Activated CD4-positive, alpha-beta T cell treated with anti-CD3 and anti-CD28 coated beads, Interleukin-2, amount 50 U/mL, for 48 hours (primary cell): ENCODE results near the gene CENPX.
"Not testable (repeated sequence)": the region's sequence is repeated elsewhere in the genome, so short reads cannot be mapped to it uniquely, and the experiment has no call there.

ENCODE experiments used
- DNase-seq, 2 experiments: peaks; one replicate each; pipeline ENCODE4 v3.0.0-alpha.2; 2020

CENPX gene

DNA sequence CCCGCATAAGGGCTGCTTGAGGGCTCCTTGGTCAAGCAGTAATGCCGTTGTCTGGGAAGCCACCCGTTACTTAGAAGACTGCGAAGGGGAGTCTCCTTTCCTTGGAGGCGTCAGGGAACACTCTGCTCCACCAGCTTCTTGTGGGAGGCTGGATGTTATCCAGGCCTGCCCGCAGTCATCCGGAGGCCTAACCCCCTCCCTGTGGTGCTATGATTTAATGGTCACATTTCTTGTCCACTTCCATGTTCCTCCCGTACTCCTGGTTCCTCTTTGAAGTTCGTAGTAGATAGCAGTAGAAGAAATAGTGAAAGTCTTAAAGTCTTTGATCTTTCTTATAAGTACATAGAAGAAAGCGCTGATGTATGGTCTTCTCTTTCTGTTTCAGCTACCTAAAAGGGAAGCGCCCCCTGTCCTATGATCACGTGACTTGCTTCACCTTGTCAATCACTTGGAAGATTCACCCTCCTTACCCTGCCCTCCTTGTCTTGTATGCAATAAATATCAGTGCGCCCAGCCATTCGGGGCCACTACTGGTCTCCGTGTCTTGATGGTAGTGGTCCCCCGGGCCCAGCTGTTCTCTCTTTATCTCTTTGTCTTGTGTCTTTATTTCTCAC lies 16.2 kb upstream of the CENPX start:
- DNase-seq = not testable (repeated sequence)

DNA sequence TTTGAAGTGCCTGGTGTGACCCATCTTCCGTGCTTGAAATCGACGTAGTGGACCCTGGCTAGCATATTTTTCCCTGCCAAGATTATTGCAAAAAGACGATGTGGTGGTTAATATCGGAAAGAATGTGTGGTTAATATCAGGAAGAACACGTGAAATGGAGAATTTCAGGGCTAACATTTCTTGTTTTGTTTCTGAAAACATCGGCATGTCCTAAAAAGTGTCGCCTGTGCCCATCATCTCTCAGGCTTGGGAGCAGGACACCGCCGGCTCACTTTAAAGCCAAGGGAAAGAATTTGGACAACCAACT lies 15.2 kb upstream of the CENPX start:
- no peak for DNase-seq

DNA sequence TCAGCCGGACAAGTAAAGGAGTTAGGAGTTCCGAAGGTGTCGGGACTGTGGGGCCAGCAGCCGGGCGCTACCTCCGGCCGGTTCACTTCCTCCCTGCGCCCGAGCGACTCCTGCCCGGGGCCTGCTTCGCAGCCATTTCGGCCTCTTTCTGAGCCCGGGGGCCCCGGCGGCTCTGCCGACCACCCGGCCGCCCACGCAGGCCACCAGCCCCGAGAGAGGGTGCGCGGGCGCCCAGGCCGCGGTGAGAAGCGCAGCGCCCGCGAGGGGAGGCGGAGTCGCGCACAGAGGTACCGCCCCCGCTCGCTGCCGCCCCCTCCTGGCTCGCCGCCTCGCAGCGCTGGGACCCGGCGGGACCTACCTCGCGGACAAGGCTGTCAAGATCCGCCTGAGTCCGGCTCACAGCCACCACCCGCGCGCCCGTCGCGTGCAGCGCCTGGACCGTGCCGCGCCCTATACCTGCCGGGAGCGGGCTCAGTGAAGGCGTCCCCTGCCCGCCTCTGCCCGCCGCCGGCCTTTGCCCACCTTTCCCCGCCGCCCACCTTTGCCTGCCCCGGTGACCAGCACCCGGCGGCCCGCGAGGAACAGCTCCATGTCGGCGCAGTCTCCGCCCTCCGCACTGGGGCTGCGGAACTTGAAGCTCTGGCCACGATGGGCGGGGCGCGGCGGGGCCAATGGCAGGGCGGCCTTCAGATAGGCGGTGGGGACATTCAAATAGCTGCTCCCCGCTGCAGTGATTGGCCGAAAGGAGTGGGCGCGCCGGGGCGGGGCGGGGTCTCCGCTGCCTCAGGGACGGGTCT lies 14.6 kb upstream of the CENPX start, which contains the start of gene DCXR:
Gene DCXR (minus strand): TSS at position 606 of the 797 bp plus-strand sequence. CDS start 15 bp downstream, at position 591.
- DNase-seq = peak; percentile 97 to 98

DNA sequence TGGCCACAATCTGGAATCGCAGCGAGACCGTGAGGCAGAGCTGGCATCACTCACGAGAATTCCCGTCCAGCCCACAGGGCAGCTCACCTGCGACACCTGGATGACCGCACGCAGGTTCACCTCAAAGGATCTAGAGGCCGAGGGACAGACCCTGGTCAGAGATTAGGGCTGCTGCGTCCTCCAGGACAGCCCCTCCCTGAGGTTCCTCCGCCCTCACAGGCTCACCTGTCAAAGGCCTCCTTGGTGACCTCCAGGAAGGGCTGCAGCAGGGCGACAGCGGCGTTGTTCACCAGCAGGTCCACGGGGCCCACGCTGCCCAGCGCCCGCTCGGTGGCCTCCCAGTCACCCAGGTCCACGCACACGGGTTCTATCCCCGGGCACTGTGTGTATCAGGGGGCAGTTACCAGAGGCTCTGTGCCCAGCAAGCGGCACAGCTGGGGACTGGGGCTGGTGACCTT lies 14.0 kb upstream of the CENPX start:
- DNase-seq = no peak

DNA sequence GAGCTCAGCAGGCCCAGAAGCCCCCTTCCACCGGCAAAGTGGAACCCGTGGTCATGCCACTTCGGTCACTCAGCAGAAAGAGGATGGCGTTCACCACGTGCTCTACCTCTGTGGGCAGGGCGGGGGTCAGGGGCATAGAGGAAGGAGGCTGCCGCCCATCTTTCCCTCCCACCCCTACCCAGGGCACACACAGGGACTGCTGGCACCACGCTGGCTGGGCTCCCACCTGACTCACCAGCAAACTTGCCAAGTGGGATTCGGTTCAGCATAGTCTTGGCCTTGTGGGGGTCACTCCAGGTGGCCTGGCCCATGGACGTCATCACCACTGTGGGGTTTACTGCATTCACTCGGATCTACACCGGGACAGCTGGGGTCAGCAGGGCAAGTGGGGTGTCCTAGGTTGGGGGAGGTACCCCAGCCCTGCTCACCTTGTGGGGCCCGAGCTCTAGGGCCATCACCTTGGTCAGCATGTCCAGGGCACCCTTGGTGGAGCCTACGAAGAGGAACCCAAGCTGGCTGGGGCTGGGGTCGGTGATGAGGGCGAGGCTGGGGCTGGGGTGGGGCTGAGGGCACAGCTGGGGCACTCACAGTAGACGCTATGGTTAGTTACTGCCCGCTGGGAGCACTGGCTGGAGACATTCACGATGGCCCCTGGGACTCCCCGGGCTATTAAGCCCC lies 13.4 kb upstream of the CENPX start:
- no peak for DNase-seq

DNA sequence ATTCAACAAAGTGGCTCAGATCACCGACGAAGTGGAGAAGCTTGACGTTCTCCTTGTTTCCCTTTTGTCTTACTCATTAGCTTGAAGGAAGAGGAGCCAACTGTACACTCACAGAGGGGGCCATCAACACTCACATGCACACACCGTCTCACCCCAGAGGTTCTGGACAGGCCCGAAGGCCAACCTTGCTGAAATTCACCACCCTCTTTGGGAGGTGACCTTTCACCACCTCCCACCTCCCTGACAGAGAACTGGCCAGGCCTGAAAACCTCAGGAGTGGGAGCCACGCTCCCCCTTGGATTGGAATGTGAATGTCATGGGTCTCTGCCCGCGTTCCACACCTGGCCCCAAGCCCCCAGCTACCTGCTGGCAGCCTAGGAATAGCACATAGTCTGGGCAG lies 12.8 kb upstream of the CENPX start:
- no peak for DNase-seq

DNA sequence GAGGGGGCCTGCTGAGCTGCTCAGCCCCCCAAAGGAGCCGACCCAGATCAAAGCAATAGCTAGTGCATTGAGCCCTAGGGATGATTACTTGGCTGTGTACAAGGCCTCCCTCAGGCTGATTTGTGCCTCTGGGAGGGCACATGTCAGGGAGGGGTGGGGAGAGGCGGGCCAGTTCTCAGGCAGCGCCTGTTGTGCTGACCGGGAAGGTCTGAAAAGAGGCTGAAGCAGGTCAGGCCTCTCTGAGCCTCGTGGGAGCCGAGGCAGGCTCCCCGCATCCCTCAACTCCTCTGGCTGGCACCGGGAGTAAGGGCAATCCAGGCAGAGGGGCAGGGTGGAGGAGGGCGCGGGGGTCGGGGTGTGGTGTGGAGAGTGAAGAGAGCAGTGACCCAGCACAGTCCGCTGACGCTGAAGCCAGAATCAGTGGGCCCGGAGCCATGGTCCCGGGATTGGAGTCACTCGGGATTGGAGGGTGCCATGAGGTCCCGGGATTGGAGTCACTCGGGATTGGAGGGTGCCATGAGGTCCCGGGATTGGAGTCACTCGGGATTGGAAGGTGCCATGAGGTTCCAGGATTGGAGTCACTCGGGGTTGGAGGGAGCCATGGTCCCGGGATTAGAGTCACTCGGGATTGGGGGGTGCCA lies 11.8 kb upstream of the CENPX start:
- DNase-seq = no peak

DNA sequence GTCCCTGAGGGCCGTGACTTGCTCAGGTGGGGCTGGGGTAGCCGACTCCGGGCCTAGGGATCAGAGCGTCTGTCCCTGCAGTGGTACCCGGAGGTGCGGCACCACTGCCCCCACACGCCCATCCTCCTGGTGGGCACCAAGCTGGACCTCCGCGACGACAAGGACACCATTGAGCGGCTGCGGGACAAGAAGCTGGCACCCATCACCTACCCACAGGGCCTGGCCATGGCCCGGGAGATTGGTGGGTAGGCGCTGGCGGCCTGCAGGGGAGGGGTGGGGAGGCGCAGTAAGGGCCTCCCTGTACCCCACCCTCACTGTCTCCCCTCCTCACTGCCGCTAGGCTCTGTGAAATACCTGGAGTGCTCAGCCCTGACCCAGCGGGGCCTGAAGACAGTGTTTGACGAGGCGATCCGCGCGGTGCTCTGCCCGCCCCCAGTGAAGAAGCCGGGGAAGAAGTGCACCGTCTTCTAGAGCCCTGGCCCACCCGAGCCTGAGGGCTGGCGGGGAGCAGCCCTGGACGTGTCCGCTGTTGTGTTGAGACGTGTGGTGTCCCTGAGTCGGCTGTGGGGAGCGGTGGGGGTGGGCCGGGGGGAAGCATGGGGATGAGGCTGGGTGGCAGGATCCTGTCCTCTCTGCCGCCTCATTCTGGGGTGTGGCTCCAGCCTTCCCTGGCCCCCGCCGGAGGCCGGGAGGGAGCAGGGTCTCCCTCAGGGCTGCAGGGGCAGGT lies 10.8 kb upstream of the CENPX start:
- DNase-seq = no peak

DNA sequence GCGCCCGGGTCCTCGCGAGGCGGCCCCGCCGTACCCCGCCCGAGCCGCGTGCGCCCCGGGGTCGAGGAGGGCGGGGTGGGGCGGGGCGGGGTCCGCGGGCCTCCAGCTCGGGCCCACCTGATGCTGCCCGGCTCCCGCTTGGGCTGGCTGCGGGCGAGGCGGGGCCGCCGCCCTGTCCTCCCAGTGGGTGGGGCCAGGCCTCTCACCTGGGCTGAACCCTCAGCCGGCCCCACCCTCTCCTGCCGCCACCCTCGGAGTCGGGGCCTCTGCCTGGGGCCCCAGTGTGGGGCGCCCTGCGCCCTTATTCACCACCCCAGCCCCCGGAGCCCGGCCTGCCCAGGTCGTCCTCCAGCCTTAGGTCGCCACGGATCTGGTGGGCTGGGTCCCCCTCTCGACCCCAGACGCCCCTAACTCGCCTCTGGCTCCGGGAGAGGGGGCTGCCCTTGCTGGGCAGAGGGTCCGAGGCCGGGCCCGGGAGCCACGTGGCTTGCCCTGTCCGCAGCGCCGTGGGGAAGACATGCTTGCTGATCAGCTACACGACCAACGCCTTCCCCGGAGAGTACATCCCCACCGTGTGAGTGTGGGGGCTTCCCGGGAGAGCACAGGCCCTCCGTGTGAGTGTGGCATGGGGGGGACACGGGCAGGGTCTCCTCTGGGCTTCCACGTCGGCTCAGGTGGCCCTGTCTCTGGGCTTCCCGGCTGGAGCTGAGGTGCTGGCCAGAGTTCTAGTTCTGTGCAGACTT lies 9.4 kb upstream of the CENPX start:
- peak; percentile 58 to 64 for DNase-seq

DNA sequence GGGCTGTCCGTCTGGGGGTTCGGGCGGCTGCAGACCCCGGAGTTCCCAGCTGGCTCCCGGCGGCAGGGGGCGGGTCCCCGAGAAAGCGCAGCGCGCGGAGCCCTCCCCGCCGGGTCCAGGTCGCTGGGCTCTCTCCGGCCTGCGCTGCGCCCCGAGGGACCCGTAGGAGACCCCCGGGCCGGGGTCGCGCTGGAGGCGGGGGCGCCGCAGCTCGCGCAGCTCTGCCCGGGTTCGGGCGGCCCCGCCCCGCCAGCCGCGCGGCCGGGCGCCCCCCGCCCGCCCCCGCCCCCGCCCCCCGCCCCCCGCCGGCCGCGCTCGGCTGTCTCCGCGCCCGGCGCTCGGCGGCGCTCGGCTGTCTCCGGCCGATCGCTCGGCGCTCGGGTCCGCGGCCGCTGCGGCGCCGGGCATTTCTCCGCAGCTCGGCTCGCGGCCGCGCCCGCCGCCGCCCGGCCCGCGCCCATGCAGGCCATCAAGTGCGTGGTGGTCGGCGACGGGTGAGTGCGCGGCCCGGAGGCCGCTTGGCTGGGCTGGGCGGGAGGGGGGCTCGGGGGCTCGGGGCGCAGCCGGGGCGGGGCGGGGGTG lies 8.7 kb upstream of the CENPX start, which contains the start of gene RAC3:
Gene RAC3 (plus strand): TSS at position 376 of the 582 bp plus-strand sequence. CDS start 84 bp downstream, at position 460.
- no peak for DNase-seq

DNA sequence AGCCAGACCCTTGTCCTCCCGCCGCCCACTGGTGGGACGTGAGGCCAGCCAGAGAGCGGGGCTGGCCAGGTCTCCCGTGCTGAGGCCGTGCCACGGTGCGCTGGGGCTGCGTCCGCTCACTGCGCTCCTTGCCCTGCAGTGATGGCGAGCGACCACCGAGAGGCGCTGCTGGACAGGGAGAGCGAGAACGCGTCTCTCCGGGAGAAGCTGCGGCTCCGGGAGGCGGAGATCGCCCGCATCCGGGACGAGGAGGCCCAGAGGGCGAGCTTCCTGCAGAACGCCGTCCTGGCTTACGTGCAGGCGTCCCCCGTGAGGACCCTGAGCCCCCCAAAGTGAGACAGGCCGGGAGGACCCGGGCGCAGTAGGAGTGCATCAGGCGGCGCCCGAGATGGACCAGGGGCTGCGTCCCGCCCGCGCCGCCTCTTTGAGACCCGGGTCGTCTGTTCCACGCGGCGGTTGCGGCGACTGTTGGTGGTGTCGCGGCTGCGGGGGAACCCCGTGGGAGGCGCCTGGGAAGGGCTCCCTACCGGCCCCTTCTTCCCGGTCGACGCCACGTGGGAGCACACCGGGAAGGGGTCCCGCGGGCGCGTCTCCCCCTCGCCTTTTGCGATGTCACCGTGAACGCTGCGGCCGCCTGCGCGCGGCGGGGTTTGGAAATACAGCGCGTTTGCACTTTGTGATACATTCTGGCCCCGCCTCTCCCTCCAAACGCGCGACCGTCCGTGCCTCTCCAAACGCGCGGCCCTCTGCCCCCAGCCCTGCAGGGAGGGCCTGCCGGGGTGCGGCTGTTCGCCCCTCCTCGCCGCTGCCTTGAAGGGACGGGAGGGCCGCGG lies 8.0 kb upstream of the CENPX start:
- peak; percentile 86 to 88 for DNase-seq

DNA sequence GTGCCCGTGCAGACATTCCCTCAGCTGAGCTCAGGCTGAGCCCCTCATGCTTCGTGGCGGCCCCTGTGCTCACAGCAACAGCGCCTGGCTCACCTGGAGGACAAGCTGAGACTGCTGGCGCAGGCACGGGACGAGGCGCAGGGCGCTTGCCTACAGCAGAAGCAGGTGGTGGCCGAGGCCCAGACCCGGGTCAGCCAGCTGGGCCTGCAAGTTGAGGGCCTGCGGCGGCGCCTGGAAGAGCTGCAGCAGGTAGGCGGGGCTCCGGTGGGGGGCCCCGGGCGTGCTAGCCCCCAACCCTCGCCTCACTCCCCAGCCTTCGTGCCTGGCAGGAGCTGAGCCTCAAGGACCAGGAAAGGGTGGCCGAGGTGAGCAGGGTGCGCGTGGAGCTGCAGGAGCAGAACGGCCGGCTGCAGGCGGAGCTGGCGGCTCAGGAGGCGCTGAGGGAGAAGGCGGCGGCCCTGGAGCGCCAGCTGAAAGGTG lies 7.4 kb upstream of the CENPX start:
- DNase-seq = no peak

DNA sequence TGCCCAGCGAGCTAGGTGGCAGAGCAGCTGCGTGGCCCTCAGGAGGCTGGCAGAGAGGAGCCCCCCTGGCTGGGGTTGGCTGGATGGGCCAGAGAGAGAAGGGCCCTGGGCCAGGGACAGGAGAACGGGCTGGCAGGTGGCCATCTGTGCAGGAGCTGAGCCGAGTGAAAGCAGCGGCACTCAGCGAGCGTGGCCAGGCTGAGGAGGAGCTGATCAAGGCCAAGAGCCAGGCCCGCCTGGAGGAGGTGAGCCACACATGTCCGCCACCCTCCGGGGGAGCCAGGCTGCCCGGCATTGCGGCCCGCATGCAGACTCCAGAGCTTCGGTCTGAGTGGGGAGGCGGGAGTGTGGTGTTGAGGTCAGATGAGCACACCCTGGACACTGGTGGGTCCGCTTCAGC lies 6.7 kb upstream of the CENPX start:
- no peak for DNase-seq

DNA sequence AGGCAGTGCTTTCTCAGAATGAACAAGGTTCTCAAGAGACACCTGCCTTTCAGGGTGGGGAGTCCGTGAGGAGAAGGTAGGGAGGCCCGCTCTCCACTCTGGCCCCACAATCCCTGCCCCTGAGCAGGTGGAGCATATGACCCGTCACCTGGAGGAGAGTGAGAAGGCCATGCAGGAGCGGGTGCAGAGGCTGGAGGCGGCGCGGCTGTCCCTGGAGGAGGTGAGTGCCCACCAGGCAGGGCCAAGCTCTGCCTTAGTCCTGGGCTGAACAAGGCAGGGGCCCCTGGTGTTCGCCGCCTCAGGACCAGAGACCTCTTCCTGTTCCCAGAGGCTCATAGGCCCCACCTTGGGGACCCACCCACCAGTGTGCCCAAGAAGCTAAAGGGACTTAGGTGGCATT lies 6.3 kb upstream of the CENPX start:
- no peak for DNase-seq

DNA sequence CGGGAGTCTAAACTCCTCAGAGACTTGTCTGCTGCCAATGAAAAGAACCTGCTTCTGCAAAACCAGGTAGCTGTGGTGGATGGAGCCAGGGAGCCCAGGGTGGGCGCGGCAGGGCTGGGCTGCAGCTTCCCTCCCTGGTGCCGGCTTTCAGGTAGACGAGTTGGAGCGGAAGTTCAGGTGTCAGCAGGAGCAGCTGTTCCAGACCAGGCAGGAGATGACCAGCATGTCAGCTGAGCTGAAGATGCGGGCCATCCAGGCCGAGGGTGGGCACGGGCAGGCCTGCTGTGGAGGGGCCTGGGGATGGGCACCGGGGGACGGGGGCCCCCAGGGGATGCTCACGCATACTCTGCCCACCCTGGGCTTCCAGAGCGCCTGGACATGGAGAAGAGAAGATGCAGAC lies 5.6 kb upstream of the CENPX start:
- DNase-seq = no peak

DNA sequence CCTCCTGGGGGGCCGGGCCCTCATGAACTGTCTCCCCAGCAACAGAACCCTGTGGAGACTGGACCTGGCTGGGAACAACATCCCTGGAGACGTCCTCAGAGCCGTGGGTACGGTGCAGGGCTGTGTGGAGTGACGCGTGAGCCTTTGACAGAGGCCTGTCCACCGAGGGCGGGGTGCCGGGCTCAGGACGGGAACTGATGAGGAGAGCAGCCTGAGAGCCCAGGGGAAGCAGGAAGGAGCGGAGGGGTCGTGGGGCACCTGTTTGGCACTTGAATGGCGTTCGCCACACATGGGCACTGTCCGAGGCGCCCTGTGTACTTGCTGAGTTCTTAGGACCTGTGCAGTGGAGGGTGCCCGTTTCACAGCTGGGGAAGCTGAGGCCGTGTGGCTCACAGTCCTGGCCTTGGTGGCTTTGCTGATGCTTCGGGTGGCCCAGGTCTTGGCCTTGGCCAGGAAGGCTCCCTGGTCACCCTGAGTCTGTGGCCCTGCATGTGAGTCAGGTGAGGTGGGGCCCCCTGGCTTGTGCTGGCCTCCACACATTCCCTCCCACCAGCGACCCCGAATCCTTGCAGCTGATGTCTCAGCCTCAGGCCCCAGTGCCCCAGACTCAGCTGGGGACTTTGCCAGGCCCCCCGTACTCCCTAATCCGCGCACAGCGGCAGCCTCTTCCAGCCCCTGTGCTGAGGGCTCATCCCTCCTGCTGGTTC lies 2.9 kb upstream of the CENPX start:
- DNase-seq = no peak

DNA sequence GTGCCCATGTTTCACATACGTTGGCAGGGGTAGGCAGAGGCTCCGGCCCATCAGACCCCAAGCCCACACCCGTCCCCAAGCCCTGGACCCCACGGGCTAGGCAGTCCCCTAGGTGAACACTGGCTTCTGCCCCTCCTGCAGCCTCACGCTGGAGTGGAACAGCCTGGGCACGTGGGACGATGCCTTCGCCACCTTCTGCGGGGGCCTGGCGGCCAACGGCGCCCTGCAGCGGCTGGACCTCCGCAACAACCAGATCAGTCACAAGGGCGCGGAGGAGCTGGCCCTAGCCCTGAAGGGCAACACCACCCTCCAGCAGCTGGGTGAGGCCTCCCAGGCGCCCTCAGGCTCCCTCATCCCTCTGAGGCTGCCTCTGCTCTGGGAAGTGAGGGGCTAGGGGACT lies 2.2 kb upstream of the CENPX start:
- no peak for DNase-seq

DNA sequence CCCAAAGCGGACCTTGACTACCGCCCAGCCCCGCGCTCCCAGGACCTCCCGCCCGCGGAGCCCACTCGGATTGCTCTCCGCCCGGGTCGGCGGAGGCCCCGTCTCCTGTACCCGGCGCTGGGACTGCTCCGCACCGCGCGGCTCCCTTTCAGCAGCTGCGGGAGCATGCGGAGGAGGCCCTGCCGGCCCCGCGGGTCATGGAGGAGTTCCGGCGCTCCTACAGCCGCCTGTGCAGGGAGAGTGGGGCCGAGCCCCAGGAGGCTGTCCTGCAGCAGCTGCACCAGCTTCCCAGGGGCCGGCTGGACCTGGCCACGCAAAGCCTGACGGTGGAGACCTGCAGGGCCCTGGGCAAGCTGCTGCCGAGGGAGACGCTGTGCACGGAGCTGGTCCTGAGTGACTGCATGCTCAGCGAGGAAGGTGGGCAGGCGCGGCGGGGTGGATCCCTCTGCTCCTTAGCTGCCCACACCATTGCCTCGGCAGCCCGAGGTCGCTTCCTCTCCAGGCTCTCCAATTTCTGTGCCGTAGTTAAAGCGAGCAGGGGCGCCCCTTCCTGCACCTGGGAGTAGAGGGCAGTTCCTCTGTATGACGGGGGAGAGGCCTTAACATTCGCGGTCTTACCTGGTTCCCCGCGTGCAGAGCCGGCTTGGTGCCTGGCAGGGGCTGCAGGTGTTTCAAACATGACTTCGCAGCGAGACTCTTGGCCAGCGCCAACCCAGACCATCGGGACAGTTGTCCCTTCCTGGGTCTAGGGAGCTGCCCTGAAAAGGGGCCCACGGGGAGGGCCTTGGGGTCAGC lies 966 bp upstream of the CENPX start:
- DNase-seq = peak; percentile 28 to 44

DNA sequence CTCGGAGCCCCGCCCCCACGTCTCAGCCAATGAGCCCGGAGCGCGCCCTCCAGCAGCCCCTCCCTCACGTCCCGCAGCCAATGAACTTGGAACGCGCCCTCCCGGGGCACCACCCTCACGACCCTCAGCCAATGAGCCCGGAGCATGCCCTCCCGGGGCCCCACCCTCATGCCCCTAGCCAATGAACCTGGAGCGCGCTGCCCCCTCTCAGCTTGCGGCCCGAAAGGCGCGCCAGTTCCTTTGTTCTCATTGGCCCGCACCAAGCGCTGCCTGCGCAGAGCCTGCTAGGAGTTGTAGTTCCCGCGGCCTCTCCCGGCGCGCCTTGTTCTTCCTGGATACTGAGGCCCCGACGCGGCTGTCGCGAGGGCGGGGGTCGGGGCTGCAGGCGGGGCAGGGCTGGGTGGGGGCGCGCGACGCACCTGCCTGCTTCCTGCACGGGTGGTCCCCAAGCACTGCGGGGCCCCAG lies 336 bp upstream of the CENPX start, which contains the start of gene LRRC45:
Gene LRRC45 (plus strand): TSS at position 325 of the 466 bp plus-strand sequence. CDS start 339 bp downstream, outside the sequence.
- peak; percentile 100 for DNase-seq
